ENCODE measurements around the gene KLHL11.
"Not testable (repeated sequence)": the region's sequence is repeated elsewhere in the genome, so short reads cannot be mapped to it uniquely, and the experiment has no call there.

- not testable (repeated sequence) for TF ChIP-seq CTCF (IDR thresholded peaks at IDR 0.05 in 8 of 11, conservative IDR thresholded peaks at IDR 0.05 in 3 of 11); POLR2A (IDR thresholded peaks at IDR 0.05)
Measured at GRCh38 chr17:41851382-41851781, 13.8 kb downstream of the KLHL11 start.

Data from spleen (tissue), 7 donors.